HG03460 (cell line): ENCODE data around the gene SCNN1A.

Experiments
- ATAC-seq: cut with Tn5 transposase; IDR thresholded peaks from one replicate; pipeline ENCODE4 v1.9.1; 2021; ENCODE audit not compliant: unreplicated experiment

SCNN1A gene

GRCh38 chr12:6322352-6322751 lies 53.0 kb downstream of the SCNN1A start:
- no peak for ATAC-seq

- no peak for ATAC-seq
These were observed 53.5 kb downstream of the SCNN1A start for GRCh38 chr12:6321905-6322304.

- no peak for ATAC-seq
These were observed 55.9 kb downstream of the SCNN1A start for GRCh38 chr12:6319446-6319845.

GRCh38 chr12:6318440-6318879 lies 56.9 kb downstream of the SCNN1A start:
- no peak for ATAC-seq

GRCh38 chr12:6317693-6318439 lies 57.5 kb downstream of the SCNN1A start:
- ATAC-seq = no peak

- ATAC-seq = no peak
These were observed 58.3 kb downstream of the SCNN1A start for GRCh38 chr12:6316921-6317692.

GRCh38 chr12:6315704-6316597 lies 59.4 kb downstream of the SCNN1A start:
- ATAC-seq = no peak

- ATAC-seq = no peak
These were observed 60.2 kb downstream of the SCNN1A start for GRCh38 chr12:6315184-6315583.

- no peak for ATAC-seq
These were observed 60.6 kb downstream of the SCNN1A start for GRCh38 chr12:6314776-6315175.

GRCh38 chr12:6313326-6313940 lies 61.9 kb downstream of the SCNN1A start:
- ATAC-seq = no peak

- ATAC-seq = peak; percentile 72
These were observed 62.6 kb downstream of the SCNN1A start for GRCh38 chr12:6312529-6313325.

- ATAC-seq = no peak
These were observed 63.4 kb downstream of the SCNN1A start for GRCh38 chr12:6311822-6312528.

GRCh38 chr12:6310771-6311610 lies 64.4 kb downstream of the SCNN1A start:
- ATAC-seq = no peak

- ATAC-seq = no peak
These were observed 67.8 kb downstream of the SCNN1A start for GRCh38 chr12:6307529-6307928.

- ATAC-seq = no peak
These were observed 68.7 kb downstream of the SCNN1A start for GRCh38 chr12:6306599-6307220.

- no peak for ATAC-seq
These were observed 69.2 kb downstream of the SCNN1A start for GRCh38 chr12:6306151-6306550.

GRCh38 chr12:6303071-6303470 lies 72.3 kb downstream of the SCNN1A start:
- ATAC-seq = no peak

- no peak for ATAC-seq
These were observed 72.7 kb downstream of the SCNN1A start for GRCh38 chr12:6302621-6303020.
